ENCODE results near the gene ZMYM3.

DNA sequence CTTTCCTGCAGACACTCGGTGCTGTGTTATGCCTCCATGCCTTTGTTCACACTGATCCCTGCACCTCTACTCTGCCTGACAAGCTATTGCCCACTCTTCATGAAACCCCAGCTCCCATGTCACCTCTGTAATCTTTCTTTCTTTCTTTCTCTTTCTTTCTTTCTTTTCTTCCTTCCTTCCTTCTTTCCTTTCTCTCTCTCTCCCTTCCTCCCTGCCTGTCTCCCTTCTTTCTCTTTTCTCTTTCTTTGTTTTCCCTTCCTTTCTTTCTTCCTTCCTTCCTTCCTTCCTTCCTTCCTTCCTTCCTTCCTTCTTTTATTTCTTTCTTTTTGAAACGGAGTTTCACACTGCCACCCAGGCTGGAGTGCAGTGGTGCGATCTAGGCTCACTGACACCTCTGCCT lies 18.5 kb downstream of the ZMYM3 start:
- TF ChIP-seq, protein P1, sequence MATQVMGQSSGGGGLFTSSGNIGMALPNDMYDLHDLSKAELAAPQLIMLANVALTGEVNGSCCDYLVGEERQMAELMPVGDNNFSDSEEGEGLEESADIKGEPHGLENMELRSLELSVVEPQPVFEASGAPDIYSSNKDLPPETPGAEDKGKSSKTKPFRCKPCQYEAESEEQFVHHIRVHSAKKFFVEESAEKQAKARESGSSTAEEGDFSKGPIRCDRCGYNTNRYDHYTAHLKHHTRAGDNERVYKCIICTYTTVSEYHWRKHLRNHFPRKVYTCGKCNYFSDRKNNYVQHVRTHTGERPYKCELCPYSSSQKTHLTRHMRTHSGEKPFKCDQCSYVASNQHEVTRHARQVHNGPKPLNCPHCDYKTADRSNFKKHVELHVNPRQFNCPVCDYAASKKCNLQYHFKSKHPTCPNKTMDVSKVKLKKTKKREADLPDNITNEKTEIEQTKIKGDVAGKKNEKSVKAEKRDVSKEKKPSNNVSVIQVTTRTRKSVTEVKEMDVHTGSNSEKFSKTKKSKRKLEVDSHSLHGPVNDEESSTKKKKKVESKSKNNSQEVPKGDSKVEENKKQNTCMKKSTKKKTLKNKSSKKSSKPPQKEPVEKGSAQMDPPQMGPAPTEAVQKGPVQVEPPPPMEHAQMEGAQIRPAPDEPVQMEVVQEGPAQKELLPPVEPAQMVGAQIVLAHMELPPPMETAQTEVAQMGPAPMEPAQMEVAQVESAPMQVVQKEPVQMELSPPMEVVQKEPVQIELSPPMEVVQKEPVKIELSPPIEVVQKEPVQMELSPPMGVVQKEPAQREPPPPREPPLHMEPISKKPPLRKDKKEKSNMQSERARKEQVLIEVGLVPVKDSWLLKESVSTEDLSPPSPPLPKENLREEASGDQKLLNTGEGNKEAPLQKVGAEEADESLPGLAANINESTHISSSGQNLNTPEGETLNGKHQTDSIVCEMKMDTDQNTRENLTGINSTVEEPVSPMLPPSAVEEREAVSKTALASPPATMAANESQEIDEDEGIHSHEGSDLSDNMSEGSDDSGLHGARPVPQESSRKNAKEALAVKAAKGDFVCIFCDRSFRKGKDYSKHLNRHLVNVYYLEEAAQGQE (IDR thresholded peaks at IDR 0.05): no peak
- TF ChIP-seq MYC (IDR thresholded peaks at IDR 0.05; ENCODE audit: borderline replicate concordance, low read length) (no peak), SREBF2 (IDR thresholded peaks at IDR 0.05) (no peak), EP300 (IDR thresholded peaks at IDR 0.05) (no peak), CTCF (IDR thresholded peaks at IDR 0.05) (no peak), KDM1A (IDR thresholded peaks at IDR 0.05; ENCODE audit: low read depth) (no peak), RAD21 (conservative IDR thresholded peaks at IDR 0.05 in 1 of 2, IDR thresholded peaks at IDR 0.05 in 1 of 2) (no peak), POLR2A (IDR thresholded peaks at IDR 0.05; ENCODE audit: low read length) (no peak), HDAC2 (IDR thresholded peaks at IDR 0.05) (no peak), NPAS2 (CRISPR knock-in tag; IDR thresholded peaks at IDR 0.05; ENCODE audit: borderline replicate concordance) (no peak), MAZ (IDR thresholded peaks at IDR 0.05; ENCODE audit: borderline replicate concordance, low read depth, low read length) (no peak), USF2 (IDR thresholded peaks at IDR 0.05) (no peak), ZC3H11A (IDR thresholded peaks at IDR 0.05) (no peak), HMGXB4 (CRISPR knock-in tag; IDR thresholded peaks at IDR 0.05; ENCODE audit: borderline replicate concordance) (no peak)

Data from A549 (cell line).